SK-N-SH (cell line): ENCODE measurements around the gene ITGAE. TPM values are rescaled to one million over a fixed set of nuclear protein-coding genes. Genes with fewer than 3 reads are reported as not detected.

Experiments used
- CTCF ChIA-PET: fragments of 300-600, 350-600 bp; formaldehyde crosslinking; extraction: SDS; loops from one replicate; lab custom pipeline; 2021; lab: Yijun Ruan, JAX
- POLR2A ChIA-PET: fragments of 350-600 bp; sonication (Branson Sonifier 250); formaldehyde crosslinking; extraction: SDS; loops from one replicate; lab custom pipeline; 2020; ENCODE audit warnings: antibody characterized with exemption, inconsistent platforms; lab: Yijun Ruan, JAX
- DNase-seq: peaks from one replicate; pipeline ENCODE4 v3.0.0; 2012
- H2AFZ ChIP-seq: fragments of 200-600 bp; sonication (generic); 2 replicates; pipeline ENCODE4 v1.8.1; 2016; ENCODE audit warnings: antibody characterized with exemption, mild to moderate bottlenecking, low read depth
- H3F3A ChIP-seq: fragments of 200-600 bp; sonication (generic); replicated peaks from 2 replicates; pipeline ENCODE3; 2016; ENCODE audit warnings: antibody characterized with exemption, mild to moderate bottlenecking; ENCODE audit not compliant: insufficient read depth
- H3K27ac ChIP-seq, 2 experiments: fragments of 200-500 bp in 1 of 2; fragments of 200-600 bp in 1 of 2; sonication (Bioruptor generic) in 1 of 2; sonication (generic), shearing (Covaris generic) in 1 of 2; 2 replicates each; pipeline versions ENCODE4 v1.5.1 to v1.6.1; 2014 to 2016; ENCODE audit warnings: low read depth in 2 of 2, inconsistent platforms in 1 of 2, low read length in 1 of 2, mild to moderate bottlenecking in 1 of 2, mixed read lengths in 1 of 2
- H3K27me3 ChIP-seq: fragments of 200-600 bp; sonication (generic), shearing (Covaris generic); 2 replicates; pipeline ENCODE4 v1.6.1; 2016; ENCODE audit warnings: mixed run types; ENCODE audit not compliant: insufficient read depth
- H3K36me3 ChIP-seq, 2 experiments: fragments of 200-500 bp in 1 of 2; fragments of 200-600 bp in 1 of 2; sonication (Bioruptor generic) in 1 of 2; sonication (generic) in 1 of 2; replicated peaks in 1 of 2; 2 replicates each; pipeline versions ENCODE3 to v1.5.1; 2014 to 2016; ENCODE audit warnings: low read length in 1 of 2, mild to moderate bottlenecking in 1 of 2; ENCODE audit not compliant: insufficient read depth in 2 of 2, control insufficient read depth in 1 of 2
- H3K4me1 ChIP-seq, 2 experiments: fragments of 200-500 bp in 1 of 2; fragments of 200-600 bp in 1 of 2; sonication (Bioruptor generic) in 1 of 2; sonication (generic), shearing (Covaris generic) in 1 of 2; 2 replicates each; pipeline versions ENCODE4 v1.5.1 to v1.6.1; 2014 to 2016; ENCODE audit warnings: low read depth in 1 of 2, low read length in 1 of 2, mixed run types in 1 of 2; ENCODE audit not compliant: insufficient read depth in 2 of 2, control insufficient read depth in 1 of 2
- H3K4me2 ChIP-seq: fragments of 200-600 bp; sonication (generic), shearing (Covaris generic); 2 replicates; pipeline ENCODE4 v1.6.1; 2017; ENCODE audit warnings: mixed run types
- H3K4me3 ChIP-seq, 2 experiments: fragments of 200-500 bp in 1 of 2; fragments of 200-600 bp in 1 of 2; sonication (Bioruptor generic) in 1 of 2; sonication (generic), shearing (Covaris generic) in 1 of 2; 2 replicates each; pipeline versions ENCODE4 v1.5.1 to v1.8.1; 2014 to 2016; ENCODE audit warnings: low read depth in 2 of 2, inconsistent platforms in 1 of 2, low read length in 1 of 2, mild to moderate bottlenecking in 1 of 2, mixed read lengths in 1 of 2, moderate library complexity in 1 of 2
- H3K79me2 ChIP-seq: fragments of 200-600 bp; sonication (generic); 2 replicates; pipeline ENCODE4 v1.8.1; 2017; ENCODE audit warnings: mild to moderate bottlenecking; ENCODE audit not compliant: insufficient read depth
- H3K9ac ChIP-seq: fragments of 200-600 bp; sonication (generic); 2 replicates; pipeline ENCODE4 v1.6.1; 2017; ENCODE audit warnings: mixed run types
- H3K9me2 ChIP-seq: fragments of 200-600 bp; sonication (generic); 2 replicates; pipeline ENCODE4 v1.6.1; 2017; ENCODE audit warnings: mixed run types
- H3K9me3 ChIP-seq: fragments of 200-600 bp; sonication (generic); 2 replicates; pipeline ENCODE4 v1.6.1; 2017; ENCODE audit warnings: mixed run types, mild to moderate bottlenecking, moderate library complexity
- H4K20me1 ChIP-seq: fragments of 200-600 bp; sonication (generic); 2 replicates; pipeline ENCODE4 v1.6.1; 2017; ENCODE audit warnings: mild to moderate bottlenecking, mixed run types; ENCODE audit not compliant: insufficient read depth
- JUND ChIP-seq: IDR thresholded peaks from 2 replicates; pipeline ENCODE4 v1.4.0; 2012
- NRF1 ChIP-seq: IDR thresholded peaks from 2 replicates; pipeline ENCODE4 v1.6.1; 2012; ENCODE audit warnings: low read depth, mild to moderate bottlenecking, low read length
- RAD21 ChIP-seq: IDR thresholded peaks from 2 replicates; pipeline ENCODE4 v1.6.1; 2012; ENCODE audit warnings: mild to moderate bottlenecking, low read length
- SMC3 ChIP-seq: IDR thresholded peaks from 2 replicates; pipeline ENCODE4 v1.6.1; 2012; ENCODE audit warnings: low read depth, low read length, improper control_type of control experiment
- WGBS: methylation state at CpG from one replicate; pipeline ENCODE4 v1.1.6; 2017; ENCODE audit warnings: low lambda C conversion rate; 5-methylcytosine and 5-hydroxymethylcytosine counted together
- polyA plus RNA-seq, 3 experiments: library from polyadenylated mRNA; depleted of rRNA; stranded (reverse); fragments of >200 nt; gene quantifications; 2 replicates each; pipeline ENCODE4 v1.2.3, GENCODE V29; 2012
- TF ChIP-seq, protein P1 (sequence below): fragments of 150-350 bp; IDR thresholded peaks from 2 replicates; pipeline ENCODE4 v1.6.1; 2016; ENCODE audit warnings: mild to moderate bottlenecking, low read depth, low read length
- TF ChIP-seq, protein P2 (sequence below): IDR thresholded peaks from 2 replicates; pipeline ENCODE4 v1.4.0; 2012; ENCODE audit warnings: low read depth, borderline replicate concordance
- TF ChIP-seq, protein P3 (sequence below): fragments of 200-600 bp; sonication (generic); IDR thresholded peaks from 2 replicates; pipeline ENCODE4 v1.6.1; 2017; ENCODE audit warnings: antibody characterized with exemption, mild to moderate bottlenecking, moderate library complexity
- TF ChIP-seq, protein P4 (sequence below): IDR thresholded peaks from 2 replicates; pipeline ENCODE4; 2012

Gene ITGAE, protein sequence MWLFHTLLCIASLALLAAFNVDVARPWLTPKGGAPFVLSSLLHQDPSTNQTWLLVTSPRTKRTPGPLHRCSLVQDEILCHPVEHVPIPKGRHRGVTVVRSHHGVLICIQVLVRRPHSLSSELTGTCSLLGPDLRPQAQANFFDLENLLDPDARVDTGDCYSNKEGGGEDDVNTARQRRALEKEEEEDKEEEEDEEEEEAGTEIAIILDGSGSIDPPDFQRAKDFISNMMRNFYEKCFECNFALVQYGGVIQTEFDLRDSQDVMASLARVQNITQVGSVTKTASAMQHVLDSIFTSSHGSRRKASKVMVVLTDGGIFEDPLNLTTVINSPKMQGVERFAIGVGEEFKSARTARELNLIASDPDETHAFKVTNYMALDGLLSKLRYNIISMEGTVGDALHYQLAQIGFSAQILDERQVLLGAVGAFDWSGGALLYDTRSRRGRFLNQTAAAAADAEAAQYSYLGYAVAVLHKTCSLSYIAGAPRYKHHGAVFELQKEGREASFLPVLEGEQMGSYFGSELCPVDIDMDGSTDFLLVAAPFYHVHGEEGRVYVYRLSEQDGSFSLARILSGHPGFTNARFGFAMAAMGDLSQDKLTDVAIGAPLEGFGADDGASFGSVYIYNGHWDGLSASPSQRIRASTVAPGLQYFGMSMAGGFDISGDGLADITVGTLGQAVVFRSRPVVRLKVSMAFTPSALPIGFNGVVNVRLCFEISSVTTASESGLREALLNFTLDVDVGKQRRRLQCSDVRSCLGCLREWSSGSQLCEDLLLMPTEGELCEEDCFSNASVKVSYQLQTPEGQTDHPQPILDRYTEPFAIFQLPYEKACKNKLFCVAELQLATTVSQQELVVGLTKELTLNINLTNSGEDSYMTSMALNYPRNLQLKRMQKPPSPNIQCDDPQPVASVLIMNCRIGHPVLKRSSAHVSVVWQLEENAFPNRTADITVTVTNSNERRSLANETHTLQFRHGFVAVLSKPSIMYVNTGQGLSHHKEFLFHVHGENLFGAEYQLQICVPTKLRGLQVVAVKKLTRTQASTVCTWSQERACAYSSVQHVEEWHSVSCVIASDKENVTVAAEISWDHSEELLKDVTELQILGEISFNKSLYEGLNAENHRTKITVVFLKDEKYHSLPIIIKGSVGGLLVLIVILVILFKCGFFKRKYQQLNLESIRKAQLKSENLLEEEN
- polyA plus RNA-seq (2012; rRNA removed): 56.7 and 73.4 TPM in 2 replicates
- polyA plus RNA-seq (2012; cell fraction: cytosol; rRNA removed): 72.1 and 78.3 TPM in 2 replicates
- polyA plus RNA-seq (2012; cell fraction: nucleus; rRNA removed): 32.0 and 33.4 TPM in 2 replicates

DNA sequence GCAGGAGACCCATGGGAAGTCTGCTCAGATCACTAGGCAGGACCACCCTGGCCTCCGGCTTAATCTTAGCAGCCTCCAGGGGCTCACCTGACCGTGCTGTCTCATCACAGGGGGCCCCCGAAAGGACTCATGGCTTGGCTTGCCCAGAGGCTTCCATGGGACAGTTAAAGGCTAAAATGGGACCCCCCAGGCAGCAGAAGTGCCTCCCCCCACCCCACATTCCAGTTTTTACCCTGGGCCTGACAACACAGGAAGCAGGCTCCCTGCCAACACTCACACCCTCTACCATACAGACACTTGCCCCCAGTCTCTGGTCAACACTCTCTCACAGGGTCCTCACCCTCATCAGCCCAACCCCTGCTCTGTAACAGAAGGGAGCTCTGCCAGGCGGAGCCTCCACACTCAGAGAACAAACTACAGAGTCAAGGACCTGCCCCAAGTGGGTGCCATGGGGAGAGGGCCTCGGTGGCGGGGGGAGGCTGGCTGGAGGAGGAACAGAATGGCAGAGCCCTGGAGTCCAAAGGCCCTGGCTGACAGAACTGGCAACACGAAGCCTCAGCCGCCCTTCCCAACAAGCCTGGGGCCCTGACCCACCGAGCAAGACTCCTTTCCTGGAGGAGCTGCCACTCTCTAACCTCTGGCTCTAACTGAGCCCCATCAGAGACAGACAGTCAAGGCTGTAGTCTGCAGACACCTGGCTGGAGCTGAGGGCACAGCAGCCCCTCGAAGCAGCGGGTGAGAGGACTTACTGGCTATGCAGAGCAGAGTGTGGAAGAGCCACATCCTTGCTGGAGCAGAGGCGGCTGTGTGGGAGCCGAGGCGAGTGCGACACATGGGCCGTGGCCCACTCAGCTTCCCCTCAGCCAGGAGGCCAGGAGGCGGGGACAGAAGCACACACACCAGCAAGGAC is at the start of gene ITGAE:
TSS of gene ITGAE (minus strand) at position 827 of the 910 bp plus-strand sequence. CDS start at position 783, 44 bp downstream.
- H3K36me3 ChIP-seq: no peaks in the 10 kb centered on the region
- no peaks in the 10 kb centered on the region for H3K9me2 ChIP-seq
- H3K4me1 ChIP-seq: peaks cover 0 to 11% of the 10 kb centered on the region in 2 experiments; a peak in 1 of 4 replicates
- peak within 1 kb of the TSS in 1 of 2 experiments; percentile 59; a peak in 2 of 4 replicates for H3K27ac ChIP-seq
- H3F3A ChIP-seq: peaks cover 13% of the 10 kb centered on the region
- TF ChIP-seq RAD21 (no peak), JUND (no peak), NRF1 (no peak), SMC3 (no peak)
- TF ChIP-seq, protein P1, sequence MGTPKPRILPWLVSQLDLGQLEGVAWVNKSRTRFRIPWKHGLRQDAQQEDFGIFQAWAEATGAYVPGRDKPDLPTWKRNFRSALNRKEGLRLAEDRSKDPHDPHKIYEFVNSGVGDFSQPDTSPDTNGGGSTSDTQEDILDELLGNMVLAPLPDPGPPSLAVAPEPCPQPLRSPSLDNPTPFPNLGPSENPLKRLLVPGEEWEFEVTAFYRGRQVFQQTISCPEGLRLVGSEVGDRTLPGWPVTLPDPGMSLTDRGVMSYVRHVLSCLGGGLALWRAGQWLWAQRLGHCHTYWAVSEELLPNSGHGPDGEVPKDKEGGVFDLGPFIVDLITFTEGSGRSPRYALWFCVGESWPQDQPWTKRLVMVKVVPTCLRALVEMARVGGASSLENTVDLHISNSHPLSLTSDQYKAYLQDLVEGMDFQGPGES: no peak
- TF ChIP-seq, protein P2, sequence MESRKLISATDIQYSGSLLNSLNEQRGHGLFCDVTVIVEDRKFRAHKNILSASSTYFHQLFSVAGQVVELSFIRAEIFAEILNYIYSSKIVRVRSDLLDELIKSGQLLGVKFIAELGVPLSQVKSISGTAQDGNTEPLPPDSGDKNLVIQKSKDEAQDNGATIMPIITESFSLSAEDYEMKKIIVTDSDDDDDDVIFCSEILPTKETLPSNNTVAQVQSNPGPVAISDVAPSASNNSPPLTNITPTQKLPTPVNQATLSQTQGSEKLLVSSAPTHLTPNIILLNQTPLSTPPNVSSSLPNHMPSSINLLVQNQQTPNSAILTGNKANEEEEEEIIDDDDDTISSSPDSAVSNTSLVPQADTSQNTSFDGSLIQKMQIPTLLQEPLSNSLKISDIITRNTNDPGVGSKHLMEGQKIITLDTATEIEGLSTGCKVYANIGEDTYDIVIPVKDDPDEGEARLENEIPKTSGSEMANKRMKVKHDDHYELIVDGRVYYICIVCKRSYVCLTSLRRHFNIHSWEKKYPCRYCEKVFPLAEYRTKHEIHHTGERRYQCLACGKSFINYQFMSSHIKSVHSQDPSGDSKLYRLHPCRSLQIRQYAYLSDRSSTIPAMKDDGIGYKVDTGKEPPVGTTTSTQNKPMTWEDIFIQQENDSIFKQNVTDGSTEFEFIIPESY: no peak
- TF ChIP-seq, protein P3, sequence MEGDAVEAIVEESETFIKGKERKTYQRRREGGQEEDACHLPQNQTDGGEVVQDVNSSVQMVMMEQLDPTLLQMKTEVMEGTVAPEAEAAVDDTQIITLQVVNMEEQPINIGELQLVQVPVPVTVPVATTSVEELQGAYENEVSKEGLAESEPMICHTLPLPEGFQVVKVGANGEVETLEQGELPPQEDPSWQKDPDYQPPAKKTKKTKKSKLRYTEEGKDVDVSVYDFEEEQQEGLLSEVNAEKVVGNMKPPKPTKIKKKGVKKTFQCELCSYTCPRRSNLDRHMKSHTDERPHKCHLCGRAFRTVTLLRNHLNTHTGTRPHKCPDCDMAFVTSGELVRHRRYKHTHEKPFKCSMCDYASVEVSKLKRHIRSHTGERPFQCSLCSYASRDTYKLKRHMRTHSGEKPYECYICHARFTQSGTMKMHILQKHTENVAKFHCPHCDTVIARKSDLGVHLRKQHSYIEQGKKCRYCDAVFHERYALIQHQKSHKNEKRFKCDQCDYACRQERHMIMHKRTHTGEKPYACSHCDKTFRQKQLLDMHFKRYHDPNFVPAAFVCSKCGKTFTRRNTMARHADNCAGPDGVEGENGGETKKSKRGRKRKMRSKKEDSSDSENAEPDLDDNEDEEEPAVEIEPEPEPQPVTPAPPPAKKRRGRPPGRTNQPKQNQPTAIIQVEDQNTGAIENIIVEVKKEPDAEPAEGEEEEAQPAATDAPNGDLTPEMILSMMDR: no peak
- TF ChIP-seq, protein P4, sequence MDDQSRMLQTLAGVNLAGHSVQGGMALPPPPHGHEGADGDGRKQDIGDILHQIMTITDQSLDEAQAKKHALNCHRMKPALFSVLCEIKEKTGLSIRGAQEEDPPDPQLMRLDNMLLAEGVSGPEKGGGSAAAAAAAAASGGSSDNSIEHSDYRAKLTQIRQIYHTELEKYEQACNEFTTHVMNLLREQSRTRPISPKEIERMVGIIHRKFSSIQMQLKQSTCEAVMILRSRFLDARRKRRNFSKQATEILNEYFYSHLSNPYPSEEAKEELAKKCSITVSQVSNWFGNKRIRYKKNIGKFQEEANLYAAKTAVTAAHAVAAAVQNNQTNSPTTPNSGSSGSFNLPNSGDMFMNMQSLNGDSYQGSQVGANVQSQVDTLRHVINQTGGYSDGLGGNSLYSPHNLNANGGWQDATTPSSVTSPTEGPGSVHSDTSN: no peak
- TF ChIP-seq, all 33 proteins: peak for 0
- H2AFZ ChIP-seq: no peak within 1 kb of the TSS
- peak within 1 kb of the TSS; percentile 29; the same call in 1 of the 2 replicates for H3K4me2 ChIP-seq
- ChIA-PET CTCF (interaction anchor here (0.7 to 2.8 kb wide), 5 partner anchors 8 to 63 kb away, joined by 3 to 11 read pairs (median 5); partner anchors contain the start of gene NCBP3), POLR2A (no interaction called here)
- no peaks in the 10 kb centered on the region for H4K20me1 ChIP-seq
- DNase-seq: no peak
- no peak within 1 kb of the TSS for H3K4me3 ChIP-seq
- no peaks in the 10 kb centered on the region for H3K27me3 ChIP-seq
- no peaks in the 10 kb centered on the region for H3K9me3 ChIP-seq
- no peaks in the 10 kb centered on the region for H3K79me2 ChIP-seq
- 93% methylated on average over 13 of the region's 17 CpGs for WGBS
- H3K9ac ChIP-seq: no peak within 1 kb of the TSS
